Measurements from ENCODE around the gene NALCN. TPM values are rescaled to one million over a fixed set of nuclear protein-coding genes. Genes with fewer than 3 reads are reported as not detected.

NALCN gene
- total and polyA plus RNA-seq, 4 donors = 0.09 to 0.92 (median 0.18) TPM

DNA sequence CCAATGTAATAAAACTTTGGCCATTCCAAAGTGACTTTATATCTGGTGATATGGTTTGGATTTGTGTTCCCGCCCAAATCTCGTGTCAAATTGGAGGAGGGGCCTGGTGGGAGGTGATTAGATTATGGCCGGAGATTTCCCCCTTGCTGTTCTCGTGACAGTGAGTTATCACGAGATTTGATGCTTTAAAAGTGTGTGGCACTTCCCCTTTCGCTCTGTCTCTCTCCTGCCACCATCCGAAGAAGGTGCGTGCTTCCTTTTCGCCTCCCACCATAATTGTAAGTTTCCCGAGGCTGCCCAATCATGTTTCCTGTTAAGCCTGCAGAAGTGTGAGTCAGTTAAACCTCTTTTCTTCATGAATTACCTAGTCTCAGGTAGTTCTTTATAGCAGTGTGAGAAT, 9.3 kb upstream of the NALCN start:
- peaks cover 0 to 3% (median 0%) of the 10 kb centered on the region in 4 donors for H3K27me3 ChIP-seq (ENCODE audit: control insufficient read depth in 4 of 4, insufficient read depth in 4 of 4, low read length in 3 of 4)
- TF ChIP-seq EGR1 (IDR thresholded peaks at IDR 0.05; ENCODE audit: low read depth in 2 of 2) (no peak), NR2F2 (IDR thresholded peaks at IDR 0.05) (no peak), TAF1 (conservative IDR thresholded peaks at IDR 0.05) (no peak), HNF4G (IDR thresholded peaks at IDR 0.05) (no peak), RXRA (IDR thresholded peaks at IDR 0.05) (no peak), YY1 (IDR thresholded peaks at IDR 0.05) (no peak), FOXA2 (IDR thresholded peaks at IDR 0.05) (no peak), SP1 (IDR thresholded peaks at IDR 0.05) (no peak), RAD21 (IDR thresholded peaks at IDR 0.05) (no peak), JUND (IDR thresholded peaks at IDR 0.05) (no peak), GABPA (IDR thresholded peaks at IDR 0.05 in 1 of 2, conservative IDR thresholded peaks at IDR 0.05 in 1 of 2) (no peak), FOXA1 (IDR thresholded peaks at IDR 0.05) (no peak), HNF4A (conservative IDR thresholded peaks at IDR 0.05) (no peak)
- TF ChIP-seq, protein P1, sequence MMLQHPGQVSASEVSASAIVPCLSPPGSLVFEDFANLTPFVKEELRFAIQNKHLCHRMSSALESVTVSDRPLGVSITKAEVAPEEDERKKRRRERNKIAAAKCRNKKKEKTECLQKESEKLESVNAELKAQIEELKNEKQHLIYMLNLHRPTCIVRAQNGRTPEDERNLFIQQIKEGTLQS (IDR thresholded peaks at IDR 0.05) = no peak
- TF ChIP-seq, protein P2, sequence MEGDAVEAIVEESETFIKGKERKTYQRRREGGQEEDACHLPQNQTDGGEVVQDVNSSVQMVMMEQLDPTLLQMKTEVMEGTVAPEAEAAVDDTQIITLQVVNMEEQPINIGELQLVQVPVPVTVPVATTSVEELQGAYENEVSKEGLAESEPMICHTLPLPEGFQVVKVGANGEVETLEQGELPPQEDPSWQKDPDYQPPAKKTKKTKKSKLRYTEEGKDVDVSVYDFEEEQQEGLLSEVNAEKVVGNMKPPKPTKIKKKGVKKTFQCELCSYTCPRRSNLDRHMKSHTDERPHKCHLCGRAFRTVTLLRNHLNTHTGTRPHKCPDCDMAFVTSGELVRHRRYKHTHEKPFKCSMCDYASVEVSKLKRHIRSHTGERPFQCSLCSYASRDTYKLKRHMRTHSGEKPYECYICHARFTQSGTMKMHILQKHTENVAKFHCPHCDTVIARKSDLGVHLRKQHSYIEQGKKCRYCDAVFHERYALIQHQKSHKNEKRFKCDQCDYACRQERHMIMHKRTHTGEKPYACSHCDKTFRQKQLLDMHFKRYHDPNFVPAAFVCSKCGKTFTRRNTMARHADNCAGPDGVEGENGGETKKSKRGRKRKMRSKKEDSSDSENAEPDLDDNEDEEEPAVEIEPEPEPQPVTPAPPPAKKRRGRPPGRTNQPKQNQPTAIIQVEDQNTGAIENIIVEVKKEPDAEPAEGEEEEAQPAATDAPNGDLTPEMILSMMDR (IDR thresholded peaks at IDR 0.05; ENCODE audit: low read depth, low read length, missing input control) = no peak
- TF ChIP-seq, protein P3, sequence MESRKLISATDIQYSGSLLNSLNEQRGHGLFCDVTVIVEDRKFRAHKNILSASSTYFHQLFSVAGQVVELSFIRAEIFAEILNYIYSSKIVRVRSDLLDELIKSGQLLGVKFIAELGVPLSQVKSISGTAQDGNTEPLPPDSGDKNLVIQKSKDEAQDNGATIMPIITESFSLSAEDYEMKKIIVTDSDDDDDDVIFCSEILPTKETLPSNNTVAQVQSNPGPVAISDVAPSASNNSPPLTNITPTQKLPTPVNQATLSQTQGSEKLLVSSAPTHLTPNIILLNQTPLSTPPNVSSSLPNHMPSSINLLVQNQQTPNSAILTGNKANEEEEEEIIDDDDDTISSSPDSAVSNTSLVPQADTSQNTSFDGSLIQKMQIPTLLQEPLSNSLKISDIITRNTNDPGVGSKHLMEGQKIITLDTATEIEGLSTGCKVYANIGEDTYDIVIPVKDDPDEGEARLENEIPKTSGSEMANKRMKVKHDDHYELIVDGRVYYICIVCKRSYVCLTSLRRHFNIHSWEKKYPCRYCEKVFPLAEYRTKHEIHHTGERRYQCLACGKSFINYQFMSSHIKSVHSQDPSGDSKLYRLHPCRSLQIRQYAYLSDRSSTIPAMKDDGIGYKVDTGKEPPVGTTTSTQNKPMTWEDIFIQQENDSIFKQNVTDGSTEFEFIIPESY (IDR thresholded peaks at IDR 0.05) = no peak
- TF ChIP-seq, protein P4, sequence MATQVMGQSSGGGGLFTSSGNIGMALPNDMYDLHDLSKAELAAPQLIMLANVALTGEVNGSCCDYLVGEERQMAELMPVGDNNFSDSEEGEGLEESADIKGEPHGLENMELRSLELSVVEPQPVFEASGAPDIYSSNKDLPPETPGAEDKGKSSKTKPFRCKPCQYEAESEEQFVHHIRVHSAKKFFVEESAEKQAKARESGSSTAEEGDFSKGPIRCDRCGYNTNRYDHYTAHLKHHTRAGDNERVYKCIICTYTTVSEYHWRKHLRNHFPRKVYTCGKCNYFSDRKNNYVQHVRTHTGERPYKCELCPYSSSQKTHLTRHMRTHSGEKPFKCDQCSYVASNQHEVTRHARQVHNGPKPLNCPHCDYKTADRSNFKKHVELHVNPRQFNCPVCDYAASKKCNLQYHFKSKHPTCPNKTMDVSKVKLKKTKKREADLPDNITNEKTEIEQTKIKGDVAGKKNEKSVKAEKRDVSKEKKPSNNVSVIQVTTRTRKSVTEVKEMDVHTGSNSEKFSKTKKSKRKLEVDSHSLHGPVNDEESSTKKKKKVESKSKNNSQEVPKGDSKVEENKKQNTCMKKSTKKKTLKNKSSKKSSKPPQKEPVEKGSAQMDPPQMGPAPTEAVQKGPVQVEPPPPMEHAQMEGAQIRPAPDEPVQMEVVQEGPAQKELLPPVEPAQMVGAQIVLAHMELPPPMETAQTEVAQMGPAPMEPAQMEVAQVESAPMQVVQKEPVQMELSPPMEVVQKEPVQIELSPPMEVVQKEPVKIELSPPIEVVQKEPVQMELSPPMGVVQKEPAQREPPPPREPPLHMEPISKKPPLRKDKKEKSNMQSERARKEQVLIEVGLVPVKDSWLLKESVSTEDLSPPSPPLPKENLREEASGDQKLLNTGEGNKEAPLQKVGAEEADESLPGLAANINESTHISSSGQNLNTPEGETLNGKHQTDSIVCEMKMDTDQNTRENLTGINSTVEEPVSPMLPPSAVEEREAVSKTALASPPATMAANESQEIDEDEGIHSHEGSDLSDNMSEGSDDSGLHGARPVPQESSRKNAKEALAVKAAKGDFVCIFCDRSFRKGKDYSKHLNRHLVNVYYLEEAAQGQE (IDR thresholded peaks at IDR 0.05) = no peak
- TF ChIP-seq, protein P5, sequence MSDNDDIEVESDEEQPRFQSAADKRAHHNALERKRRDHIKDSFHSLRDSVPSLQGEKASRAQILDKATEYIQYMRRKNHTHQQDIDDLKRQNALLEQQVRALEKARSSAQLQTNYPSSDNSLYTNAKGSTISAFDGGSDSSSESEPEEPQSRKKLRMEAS (IDR thresholded peaks at IDR 0.05) = no peak
- no peak overlapping the region for H3K9ac ChIP-seq (ENCODE audit: low read depth in 1 of 2, low read length in 2 of 2)
- H3K4me1 ChIP-seq (ENCODE audit: control insufficient read depth in 4 of 4, insufficient read depth in 4 of 4, low read length in 3 of 4) = no peaks in the 10 kb centered on the region
- no peaks in the 10 kb centered on the region for H3K36me3 ChIP-seq (ENCODE audit: control insufficient read depth in 4 of 4, insufficient read depth in 3 of 4, low read depth in 1 of 4, low read length in 3 of 4)
- no peak overlapping the region for H3K27ac ChIP-seq (ENCODE audit: low read depth in 1 of 2, low read length in 2 of 2)
- H3K4me3 ChIP-seq (ENCODE audit: low read depth in 1 of 3, low read length in 3 of 3) = no peak overlapping the region
- no peak for DNase-seq (ENCODE audit: low spot score)
- H3K9me3 ChIP-seq (ENCODE audit: control insufficient read depth in 4 of 4, low read length in 3 of 4) = no peaks in the 10 kb centered on the region
- 59% methylated on average over 10 of the region's 10 CpGs for WGBS

Measured in liver (tissue), 9 donors.